CD4-positive, alpha-beta T cell treated with Interleukin-17A for 1 hour (primary cell): ENCODE results near the gene MYL12A.
"Not testable (repeated sequence)": the region's sequence is repeated elsewhere in the genome, so short reads cannot be mapped to it uniquely, and the experiment has no call there.

Source experiments
- DNase-seq: peaks from one replicate; pipeline ENCODE4 v3.0.0-alpha.2; 2020

MYL12A gene

GRCh38 chr18:3247240-3248061 is at the start of gene MYL12A:
Gene MYL12A, plus strand, starts transcription at chr18:3247801. Its CDS starts 5,447 bp downstream, at chr18:3253248.
- DNase-seq: peak; percentile 94

- not testable (repeated sequence) for DNase-seq
These were observed 49.2 kb upstream of the MYL12A start for GRCh38 chr18:3198260-3198860.

GRCh38 chr18:3199942-3200645 is 47.5 kb upstream of the MYL12A start:
- no peak for DNase-seq

GRCh38 chr18:3205239-3205638 is 42.4 kb upstream of the MYL12A start:
- DNase-seq: no peak

- no peak for DNase-seq
These were observed 40.0 kb upstream of the MYL12A start for GRCh38 chr18:3207565-3207964.

- DNase-seq: no peak
These were observed 37.6 kb upstream of the MYL12A start for GRCh38 chr18:3209859-3210569.

GRCh38 chr18:3211236-3211992 is 36.2 kb upstream of the MYL12A start:
- no peak for DNase-seq

- DNase-seq: no peak
These were observed 34.9 kb upstream of the MYL12A start for GRCh38 chr18:3212657-3213056.

- DNase-seq: peak; percentile 25
These were observed 34.1 kb upstream of the MYL12A start for GRCh38 chr18:3213300-3214059.

- no peak for DNase-seq
These were observed 32.6 kb upstream of the MYL12A start for GRCh38 chr18:3214855-3215637.

- no peak for DNase-seq
These were observed 30.6 kb upstream of the MYL12A start for GRCh38 chr18:3216987-3217386.

- DNase-seq: no peak
These were observed 29.5 kb upstream of the MYL12A start for GRCh38 chr18:3217948-3218647.

- no peak for DNase-seq
These were observed 28.8 kb upstream of the MYL12A start for GRCh38 chr18:3218819-3219218.

GRCh38 chr18:3219241-3219630 is 28.4 kb upstream of the MYL12A start:
- no peak for DNase-seq

GRCh38 chr18:3219631-3220335 is 27.8 kb upstream of the MYL12A start, which contains the start of gene MYOM1:
Gene MYOM1, minus strand, starts transcription at chr18:3219968. Its CDS starts 4,745 bp downstream, at chr18:3215223.
- no peak for DNase-seq

GRCh38 chr18:3220868-3221267 is 26.7 kb upstream of the MYL12A start:
- DNase-seq: not testable (repeated sequence)

- DNase-seq: no peak
These were observed 26.1 kb upstream of the MYL12A start for GRCh38 chr18:3221496-3221895.

GRCh38 chr18:3223356-3223755 is 24.2 kb upstream of the MYL12A start:
- DNase-seq: no peak

GRCh38 chr18:3224223-3224622 is 23.4 kb upstream of the MYL12A start:
- no peak for DNase-seq
